ENCODE data around the gene IGFBP4.

Gene IGFBP4

GRCh38 chr17:40487371-40488020, 44.2 kb downstream of the IGFBP4 start:
- peak overlapping the region; percentile 3 for H3K4me3 ChIP-seq (ENCODE audit: low read length)
- H3K9me3 ChIP-seq (replicated peaks; ENCODE audit: low read length): no peaks in the 10 kb centered on the region
- peaks cover 70% of the 10 kb centered on the region for H3K4me1 ChIP-seq (ENCODE audit: control insufficient read depth, insufficient read depth, low read length)
- peak overlapping the region; percentile 85 for H3K9ac ChIP-seq (ENCODE audit: low read depth, low read length)
- peak overlapping the region; percentile 69 for H3K4me2 ChIP-seq (ENCODE audit: low read length)
- H3K36me3 ChIP-seq (ENCODE audit: insufficient read depth, low read length): no peaks in the 10 kb centered on the region
- H3K27me3 ChIP-seq (ENCODE audit: control insufficient read depth, insufficient read depth, low read length): no peaks in the 10 kb centered on the region

- Histone ChIP-seq H3K9ac (ENCODE audit: low read depth, low read length) (peak overlapping the region; percentile 52), H3K4me3 (ENCODE audit: low read length) (no peak overlapping the region), H3K4me2 (ENCODE audit: low read length) (peak overlapping the region; percentile 4), H3K27me3 (ENCODE audit: control insufficient read depth, insufficient read depth, low read length) (no peaks in the 10 kb centered on the region), H3K36me3 (ENCODE audit: insufficient read depth, low read length) (no peaks in the 10 kb centered on the region), H3K9me3 (replicated peaks; ENCODE audit: low read length) (no peaks in the 10 kb centered on the region), H3K4me1 (ENCODE audit: control insufficient read depth, insufficient read depth, low read length) (peaks cover 49% of the 10 kb centered on the region)
Measured at GRCh38 chr17:40490289-40490853, 47.1 kb downstream of the IGFBP4 start.

GRCh38 chr17:40490982-40491381, 47.7 kb downstream of the IGFBP4 start:
- Histone ChIP-seq H3K27me3 (ENCODE audit: control insufficient read depth, insufficient read depth, low read length) (no peaks in the 10 kb centered on the region), H3K4me1 (ENCODE audit: control insufficient read depth, insufficient read depth, low read length) (peaks cover 43% of the 10 kb centered on the region), H3K36me3 (ENCODE audit: insufficient read depth, low read length) (no peaks in the 10 kb centered on the region)

GRCh38 chr17:40491486-40491885, 48.2 kb downstream of the IGFBP4 start:
- Histone ChIP-seq H3K27me3 (ENCODE audit: control insufficient read depth, insufficient read depth, low read length) (no peaks in the 10 kb centered on the region), H3K36me3 (ENCODE audit: insufficient read depth, low read length) (no peaks in the 10 kb centered on the region), H3K4me1 (ENCODE audit: control insufficient read depth, insufficient read depth, low read length) (peaks cover 40% of the 10 kb centered on the region), H3K4me2 (ENCODE audit: low read length) (no peak overlapping the region), H3K9ac (ENCODE audit: low read depth, low read length) (no peak overlapping the region), H3K9me3 (replicated peaks; ENCODE audit: low read length) (no peaks in the 10 kb centered on the region), H3K4me3 (ENCODE audit: low read length) (no peak overlapping the region)

More at GRCh38 chr17:40490982-40491381, 47.7 kb downstream of the IGFBP4 start:
- no peaks in the 10 kb centered on the region for H3K9me3 ChIP-seq (replicated peaks; ENCODE audit: low read length)
- no peak overlapping the region for H3K4me3 ChIP-seq (ENCODE audit: low read length)
- peak overlapping the region; percentile 52 for H3K9ac ChIP-seq (ENCODE audit: low read depth, low read length)
- peak overlapping the region; percentile 4 for H3K4me2 ChIP-seq (ENCODE audit: low read length)

DNA sequence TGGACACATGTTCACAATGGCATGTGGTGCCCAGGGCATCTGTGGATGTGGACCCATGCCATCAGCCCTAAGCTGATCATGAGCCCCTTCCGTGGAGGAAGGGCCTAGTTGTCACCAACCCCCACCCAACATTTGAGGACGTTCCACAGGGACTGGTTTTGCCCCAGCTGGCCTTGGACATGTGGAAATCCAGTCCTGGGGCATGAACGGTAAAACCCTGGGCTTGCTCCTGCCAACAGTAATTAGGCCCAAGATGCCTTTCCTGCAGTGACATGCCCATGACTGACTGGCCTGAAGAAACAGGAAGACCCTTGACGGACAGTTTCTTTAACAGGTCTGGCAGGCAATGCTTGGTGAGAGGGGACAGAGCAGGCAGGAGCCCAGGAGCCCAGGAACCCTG, 50.4 kb downstream of the IGFBP4 start:
- H3K4me1 ChIP-seq (ENCODE audit: control insufficient read depth, insufficient read depth, low read length): peaks cover 28% of the 10 kb centered on the region
- no peak overlapping the region for H3K9ac ChIP-seq (ENCODE audit: low read depth, low read length)

GRCh38 chr17:40495140-40495539, 51.9 kb downstream of the IGFBP4 start:
- Histone ChIP-seq H3K4me2 (ENCODE audit: low read length) (no peak overlapping the region), H3K9me3 (replicated peaks; ENCODE audit: low read length) (no peaks in the 10 kb centered on the region), H3K27me3 (ENCODE audit: control insufficient read depth, insufficient read depth, low read length) (no peaks in the 10 kb centered on the region), H3K4me3 (ENCODE audit: low read length) (no peak overlapping the region), H3K36me3 (ENCODE audit: insufficient read depth, low read length) (no peaks in the 10 kb centered on the region), H3K4me1 (ENCODE audit: control insufficient read depth, insufficient read depth, low read length) (peaks cover 34% of the 10 kb centered on the region), H3K9ac (ENCODE audit: low read depth, low read length) (no peak overlapping the region)

More for the DNA sequence above, 50.4 kb downstream of the IGFBP4 start:
- Histone ChIP-seq H3K4me3 (ENCODE audit: low read length) (no peak overlapping the region), H3K27me3 (ENCODE audit: control insufficient read depth, insufficient read depth, low read length) (no peaks in the 10 kb centered on the region), H3K36me3 (ENCODE audit: insufficient read depth, low read length) (no peaks in the 10 kb centered on the region), H3K4me2 (ENCODE audit: low read length) (no peak overlapping the region), H3K9me3 (replicated peaks; ENCODE audit: low read length) (no peaks in the 10 kb centered on the region)

DNA sequence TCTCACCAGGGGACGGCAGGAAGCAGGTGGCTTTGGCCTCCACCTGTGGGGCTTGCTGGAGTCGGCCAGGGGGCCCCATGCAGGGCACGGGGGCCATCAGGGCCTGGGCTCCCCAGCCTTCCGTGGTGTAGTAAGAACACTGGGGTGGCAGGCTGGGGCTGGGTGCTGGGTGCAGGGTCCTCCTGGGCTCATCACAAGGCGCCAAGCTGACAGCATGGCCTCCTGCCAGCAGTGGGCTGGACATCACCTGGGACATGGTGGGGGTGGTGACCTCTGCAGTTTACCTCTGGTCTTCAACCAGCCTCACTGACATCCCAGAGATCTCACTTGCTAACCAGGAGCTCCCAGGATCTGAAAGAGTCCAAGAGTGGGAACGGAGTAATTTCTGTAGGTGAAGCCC, 52.9 kb downstream of the IGFBP4 start:
- Histone ChIP-seq H3K4me3 (ENCODE audit: low read length) (no peak overlapping the region), H3K4me1 (ENCODE audit: control insufficient read depth, insufficient read depth, low read length) (peaks cover 27% of the 10 kb centered on the region), H3K9me3 (replicated peaks; ENCODE audit: low read length) (no peaks in the 10 kb centered on the region), H3K9ac (ENCODE audit: low read depth, low read length) (no peak overlapping the region), H3K36me3 (ENCODE audit: insufficient read depth, low read length) (no peaks in the 10 kb centered on the region), H3K27me3 (ENCODE audit: control insufficient read depth, insufficient read depth, low read length) (no peaks in the 10 kb centered on the region), H3K4me2 (ENCODE audit: low read length) (no peak overlapping the region)

DNA sequence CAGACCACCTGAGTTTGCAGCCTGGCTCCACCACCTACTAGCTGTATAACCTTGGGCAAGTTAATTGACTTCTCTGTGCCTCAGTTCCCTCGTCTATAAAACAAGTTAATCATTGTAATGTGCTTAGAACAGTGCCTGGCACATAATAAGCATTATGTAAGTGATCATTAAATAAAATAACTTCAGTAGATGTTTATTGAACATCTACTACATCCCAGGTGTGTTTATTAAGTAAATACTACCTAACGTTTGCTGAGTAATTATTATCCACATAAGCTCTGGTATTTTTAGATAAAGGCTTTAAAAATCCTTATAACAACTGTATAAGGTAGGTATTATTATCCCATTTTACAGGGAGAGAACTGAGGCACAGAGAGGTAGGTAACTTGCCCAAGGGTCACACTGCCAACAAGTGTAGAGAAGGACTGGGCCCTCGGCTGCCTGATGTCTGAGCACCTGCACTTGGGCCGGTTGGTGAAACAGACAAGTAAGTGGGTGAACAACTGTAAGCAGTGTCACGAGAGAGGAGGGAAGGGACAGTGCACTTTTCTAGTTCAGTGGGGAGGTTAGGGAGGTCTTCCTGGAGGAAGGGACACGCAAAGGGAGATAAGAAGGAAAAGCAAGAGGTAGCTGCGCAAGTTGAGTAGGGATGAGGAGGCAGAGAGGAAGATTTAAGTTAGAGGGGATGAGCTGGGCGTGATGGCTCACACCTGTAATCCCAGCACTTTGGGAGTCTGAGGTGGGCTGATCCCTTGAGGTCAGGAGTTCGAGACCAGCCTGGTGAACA, 53.6 kb downstream of the IGFBP4 start:
- peaks cover 25% of the 10 kb centered on the region for H3K4me1 ChIP-seq (ENCODE audit: control insufficient read depth, insufficient read depth, low read length)
- H3K4me2 ChIP-seq (ENCODE audit: low read length): no peak overlapping the region
- no peak overlapping the region for H3K9ac ChIP-seq (ENCODE audit: low read depth, low read length)
- no peak overlapping the region for H3K4me3 ChIP-seq (ENCODE audit: low read length)
- H3K9me3 ChIP-seq (replicated peaks; ENCODE audit: low read length): no peaks in the 10 kb centered on the region
- no peaks in the 10 kb centered on the region for H3K36me3 ChIP-seq (ENCODE audit: insufficient read depth, low read length)
- H3K27me3 ChIP-seq (ENCODE audit: control insufficient read depth, insufficient read depth, low read length): no peaks in the 10 kb centered on the region

- Histone ChIP-seq H3K4me1 (ENCODE audit: control insufficient read depth, insufficient read depth, low read length) (peaks cover 25% of the 10 kb centered on the region), H3K4me2 (ENCODE audit: low read length) (no peak overlapping the region), H3K9ac (ENCODE audit: low read depth, low read length) (peak overlapping the region; percentile 22)
Measured at GRCh38 chr17:40497695-40498094, 54.4 kb downstream of the IGFBP4 start.

GRCh38 chr17:40498281-40499084, 55.2 kb downstream of the IGFBP4 start:
- Histone ChIP-seq H3K27me3 (ENCODE audit: control insufficient read depth, insufficient read depth, low read length) (no peaks in the 10 kb centered on the region), H3K4me3 (ENCODE audit: low read length) (no peak overlapping the region), H3K4me1 (ENCODE audit: control insufficient read depth, insufficient read depth, low read length) (peaks cover 25% of the 10 kb centered on the region), H3K9me3 (replicated peaks; ENCODE audit: low read length) (no peaks in the 10 kb centered on the region), H3K36me3 (ENCODE audit: insufficient read depth, low read length) (no peaks in the 10 kb centered on the region), H3K4me2 (ENCODE audit: low read length) (no peak overlapping the region), H3K9ac (ENCODE audit: low read depth, low read length) (peak overlapping the region; percentile 22)

More at GRCh38 chr17:40497695-40498094, 54.4 kb downstream of the IGFBP4 start:
- H3K9me3 ChIP-seq (replicated peaks; ENCODE audit: low read length): no peaks in the 10 kb centered on the region
- no peak overlapping the region for H3K4me3 ChIP-seq (ENCODE audit: low read length)
- H3K36me3 ChIP-seq (ENCODE audit: insufficient read depth, low read length): no peaks in the 10 kb centered on the region
- no peaks in the 10 kb centered on the region for H3K27me3 ChIP-seq (ENCODE audit: control insufficient read depth, insufficient read depth, low read length)

DNA sequence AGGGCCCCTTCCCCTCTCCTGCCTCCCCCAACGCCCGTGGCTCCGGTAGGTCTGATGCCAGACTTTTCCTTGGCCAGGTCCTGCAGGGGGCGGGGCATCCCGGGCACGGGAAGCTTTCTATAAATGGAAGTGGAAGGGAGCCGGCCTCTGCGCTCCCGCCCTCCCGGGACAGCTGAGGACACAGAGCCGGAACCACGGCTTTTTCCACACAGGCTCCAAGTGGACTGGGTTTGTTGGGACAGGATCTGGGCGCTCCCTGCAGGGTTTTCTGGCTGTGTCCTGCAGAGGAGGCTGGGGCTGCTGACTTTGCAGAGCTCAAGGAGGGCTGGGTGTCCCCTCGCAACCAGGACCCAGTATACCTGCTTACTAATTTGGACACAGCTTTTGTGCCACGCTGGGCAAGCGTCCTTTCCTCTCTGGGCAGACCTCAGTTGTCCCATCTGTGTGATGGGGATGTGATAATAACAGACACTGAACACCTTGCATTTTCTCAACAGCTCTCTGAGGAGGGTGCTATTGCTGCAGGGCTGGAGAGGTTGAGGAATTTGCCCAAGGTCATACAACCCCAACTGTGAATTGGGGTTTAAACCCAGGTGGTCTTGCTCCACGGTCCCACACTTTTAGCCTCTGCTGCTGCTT, 56.4 kb downstream of the IGFBP4 start:
- Histone ChIP-seq H3K9me3 (replicated peaks; ENCODE audit: low read length) (no peaks in the 10 kb centered on the region), H3K4me2 (ENCODE audit: low read length) (peak overlapping the region; percentile 69), H3K4me3 (ENCODE audit: low read length) (peak overlapping the region; percentile 51), H3K36me3 (ENCODE audit: insufficient read depth, low read length) (no peaks in the 10 kb centered on the region), H3K9ac (ENCODE audit: low read depth, low read length) (peak overlapping the region; percentile 60), H3K27me3 (ENCODE audit: control insufficient read depth, insufficient read depth, low read length) (no peaks in the 10 kb centered on the region), H3K4me1 (ENCODE audit: control insufficient read depth, insufficient read depth, low read length) (peaks cover 25% of the 10 kb centered on the region)
